ENCODE measurements around the gene KRTAP4-16.

GRCh38 chr17:41071606-41072360 is 30.2 kb downstream of the KRTAP4-16 start:
- no peak for TF ChIP-seq CTCF (IDR thresholded peaks at IDR 0.05)
- no peak for TF ChIP-seq POLR2A (IDR thresholded peaks at IDR 0.05)

Data from tibial nerve (tissue), 3 donors.